ENCODE measurements around the gene SLC4A2. TPM values are rescaled to one million over a fixed set of nuclear protein-coding genes. Genes with fewer than 3 reads are reported as not detected.

SLC4A2 gene
- total and polyA plus RNA-seq, 4 donors, result 27.5 to 98.8 (median 72.6) TPM

DNA sequence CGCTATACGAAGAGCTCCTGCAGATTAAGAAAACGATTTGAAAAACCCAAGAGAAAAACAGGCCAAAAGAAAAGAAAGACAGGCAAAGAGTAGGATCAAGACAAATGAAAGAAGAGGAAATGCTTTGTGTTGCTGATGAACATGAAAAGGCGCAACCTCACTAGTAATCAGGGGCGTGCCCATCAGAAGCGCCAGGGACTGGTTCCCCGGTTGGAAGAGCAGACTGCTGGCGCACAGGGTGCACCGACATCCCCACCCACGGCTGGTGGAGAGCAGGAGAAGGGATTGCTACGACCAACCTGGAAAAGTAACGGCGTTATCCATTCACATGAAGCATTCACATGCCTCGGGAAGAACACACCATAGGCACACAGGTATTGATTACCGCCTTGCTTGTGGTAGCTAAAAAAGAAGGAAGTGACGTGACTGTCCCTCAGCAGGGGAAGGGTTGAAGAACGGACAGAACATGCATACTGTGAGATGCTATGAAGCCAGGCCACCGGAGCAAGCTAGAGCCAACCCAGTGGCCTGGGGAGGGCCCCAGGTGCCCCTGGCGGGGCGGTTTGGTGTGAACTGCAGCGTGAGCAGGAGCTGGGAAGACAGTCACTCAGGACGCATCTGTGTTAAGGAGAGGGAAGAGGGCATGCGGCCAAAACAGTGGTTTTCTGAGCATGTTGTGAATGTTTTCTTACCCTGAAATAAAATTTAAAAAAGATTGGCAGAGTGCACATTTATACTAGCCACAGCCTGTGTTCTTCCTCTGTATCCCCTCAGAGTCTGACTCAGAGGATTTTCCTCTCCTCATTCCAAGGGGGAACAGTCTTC, 45.2 kb downstream of the SLC4A2 start:
- H3K27me3 ChIP-seq (ENCODE audit: control insufficient read depth in 4 of 4, insufficient read depth in 4 of 4, low read length in 3 of 4), result no peaks in the 10 kb centered on the region
- TF ChIP-seq SP1 (IDR thresholded peaks at IDR 0.05) (no peak), EGR1 (IDR thresholded peaks at IDR 0.05; ENCODE audit: low read depth in 2 of 2) (no peak), FOXA2 (IDR thresholded peaks at IDR 0.05) (no peak), HNF4G (IDR thresholded peaks at IDR 0.05) (no peak), TAF1 (conservative IDR thresholded peaks at IDR 0.05) (no peak), NR2F2 (IDR thresholded peaks at IDR 0.05) (no peak), JUND (IDR thresholded peaks at IDR 0.05) (no peak), RAD21 (IDR thresholded peaks at IDR 0.05) (no peak), HNF4A (conservative IDR thresholded peaks at IDR 0.05) (no peak), YY1 (IDR thresholded peaks at IDR 0.05) (no peak), GABPA (IDR thresholded peaks at IDR 0.05 in 1 of 2, conservative IDR thresholded peaks at IDR 0.05 in 1 of 2) (no peak), FOXA1 (IDR thresholded peaks at IDR 0.05) (no peak)
- TF ChIP-seq, protein P1, sequence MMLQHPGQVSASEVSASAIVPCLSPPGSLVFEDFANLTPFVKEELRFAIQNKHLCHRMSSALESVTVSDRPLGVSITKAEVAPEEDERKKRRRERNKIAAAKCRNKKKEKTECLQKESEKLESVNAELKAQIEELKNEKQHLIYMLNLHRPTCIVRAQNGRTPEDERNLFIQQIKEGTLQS (IDR thresholded peaks at IDR 0.05), result no peak
- TF ChIP-seq, protein P2, sequence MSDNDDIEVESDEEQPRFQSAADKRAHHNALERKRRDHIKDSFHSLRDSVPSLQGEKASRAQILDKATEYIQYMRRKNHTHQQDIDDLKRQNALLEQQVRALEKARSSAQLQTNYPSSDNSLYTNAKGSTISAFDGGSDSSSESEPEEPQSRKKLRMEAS (IDR thresholded peaks at IDR 0.05), result no peak
- TF ChIP-seq, protein P3, sequence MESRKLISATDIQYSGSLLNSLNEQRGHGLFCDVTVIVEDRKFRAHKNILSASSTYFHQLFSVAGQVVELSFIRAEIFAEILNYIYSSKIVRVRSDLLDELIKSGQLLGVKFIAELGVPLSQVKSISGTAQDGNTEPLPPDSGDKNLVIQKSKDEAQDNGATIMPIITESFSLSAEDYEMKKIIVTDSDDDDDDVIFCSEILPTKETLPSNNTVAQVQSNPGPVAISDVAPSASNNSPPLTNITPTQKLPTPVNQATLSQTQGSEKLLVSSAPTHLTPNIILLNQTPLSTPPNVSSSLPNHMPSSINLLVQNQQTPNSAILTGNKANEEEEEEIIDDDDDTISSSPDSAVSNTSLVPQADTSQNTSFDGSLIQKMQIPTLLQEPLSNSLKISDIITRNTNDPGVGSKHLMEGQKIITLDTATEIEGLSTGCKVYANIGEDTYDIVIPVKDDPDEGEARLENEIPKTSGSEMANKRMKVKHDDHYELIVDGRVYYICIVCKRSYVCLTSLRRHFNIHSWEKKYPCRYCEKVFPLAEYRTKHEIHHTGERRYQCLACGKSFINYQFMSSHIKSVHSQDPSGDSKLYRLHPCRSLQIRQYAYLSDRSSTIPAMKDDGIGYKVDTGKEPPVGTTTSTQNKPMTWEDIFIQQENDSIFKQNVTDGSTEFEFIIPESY (IDR thresholded peaks at IDR 0.05), result no peak
- no peaks in the 10 kb centered on the region for H3K9me3 ChIP-seq (ENCODE audit: control insufficient read depth in 4 of 4, low read length in 3 of 4)
- DNase-seq (ENCODE audit: low spot score), result no peak
- no peak overlapping the region for H3K4me3 ChIP-seq (ENCODE audit: low read depth in 1 of 3, low read length in 3 of 3)
- H3K27ac ChIP-seq (ENCODE audit: low read depth in 1 of 2, low read length in 2 of 2), result no peak overlapping the region
- no peaks in the 10 kb centered on the region for H3K4me1 ChIP-seq (ENCODE audit: control insufficient read depth in 4 of 4, insufficient read depth in 4 of 4, low read length in 3 of 4)
- 86% methylated on average over 23 of the region's 23 CpGs for WGBS
- no peak overlapping the region for H3K9ac ChIP-seq (ENCODE audit: low read depth in 1 of 2, low read length in 2 of 2)
- H3K36me3 ChIP-seq (ENCODE audit: control insufficient read depth in 4 of 4, insufficient read depth in 3 of 4, low read depth in 1 of 4, low read length in 3 of 4), result peaks cover 0 to 4% (median 1%) of the 10 kb centered on the region in 4 donors

DNA sequence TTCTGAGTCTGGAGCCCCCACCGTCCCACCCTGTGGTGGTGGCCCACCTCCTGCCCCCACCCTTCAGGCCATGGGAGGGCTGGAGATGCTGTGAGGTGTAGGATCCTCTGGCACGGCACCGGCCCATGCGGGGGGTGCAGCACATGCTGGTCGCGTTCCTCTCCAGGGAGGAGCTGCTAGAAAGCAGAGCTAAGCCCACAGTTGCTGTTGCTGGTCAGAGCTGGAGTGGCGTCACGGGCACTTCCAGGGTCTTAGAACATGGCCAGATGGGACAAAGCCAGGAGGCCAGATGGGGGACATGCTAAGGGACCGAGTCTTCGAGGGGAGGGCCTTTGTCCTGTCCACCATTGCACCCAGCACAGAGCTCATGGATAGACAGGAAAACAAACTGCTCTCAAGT, 48.5 kb downstream of the SLC4A2 start:
- H3K9ac ChIP-seq (ENCODE audit: low read depth in 1 of 2, low read length in 2 of 2), result no peak overlapping the region
- peaks cover 0 to 6% (median 2%) of the 10 kb centered on the region in 4 donors for H3K4me1 ChIP-seq (ENCODE audit: control insufficient read depth in 4 of 4, insufficient read depth in 4 of 4, low read length in 3 of 4)
- H3K9me3 ChIP-seq (ENCODE audit: control insufficient read depth in 4 of 4, low read length in 3 of 4), result no peaks in the 10 kb centered on the region
- TF ChIP-seq, protein P4, sequence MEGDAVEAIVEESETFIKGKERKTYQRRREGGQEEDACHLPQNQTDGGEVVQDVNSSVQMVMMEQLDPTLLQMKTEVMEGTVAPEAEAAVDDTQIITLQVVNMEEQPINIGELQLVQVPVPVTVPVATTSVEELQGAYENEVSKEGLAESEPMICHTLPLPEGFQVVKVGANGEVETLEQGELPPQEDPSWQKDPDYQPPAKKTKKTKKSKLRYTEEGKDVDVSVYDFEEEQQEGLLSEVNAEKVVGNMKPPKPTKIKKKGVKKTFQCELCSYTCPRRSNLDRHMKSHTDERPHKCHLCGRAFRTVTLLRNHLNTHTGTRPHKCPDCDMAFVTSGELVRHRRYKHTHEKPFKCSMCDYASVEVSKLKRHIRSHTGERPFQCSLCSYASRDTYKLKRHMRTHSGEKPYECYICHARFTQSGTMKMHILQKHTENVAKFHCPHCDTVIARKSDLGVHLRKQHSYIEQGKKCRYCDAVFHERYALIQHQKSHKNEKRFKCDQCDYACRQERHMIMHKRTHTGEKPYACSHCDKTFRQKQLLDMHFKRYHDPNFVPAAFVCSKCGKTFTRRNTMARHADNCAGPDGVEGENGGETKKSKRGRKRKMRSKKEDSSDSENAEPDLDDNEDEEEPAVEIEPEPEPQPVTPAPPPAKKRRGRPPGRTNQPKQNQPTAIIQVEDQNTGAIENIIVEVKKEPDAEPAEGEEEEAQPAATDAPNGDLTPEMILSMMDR (IDR thresholded peaks at IDR 0.05; ENCODE audit: low read depth, low read length, missing input control), result no peak
- TF ChIP-seq, protein P5, sequence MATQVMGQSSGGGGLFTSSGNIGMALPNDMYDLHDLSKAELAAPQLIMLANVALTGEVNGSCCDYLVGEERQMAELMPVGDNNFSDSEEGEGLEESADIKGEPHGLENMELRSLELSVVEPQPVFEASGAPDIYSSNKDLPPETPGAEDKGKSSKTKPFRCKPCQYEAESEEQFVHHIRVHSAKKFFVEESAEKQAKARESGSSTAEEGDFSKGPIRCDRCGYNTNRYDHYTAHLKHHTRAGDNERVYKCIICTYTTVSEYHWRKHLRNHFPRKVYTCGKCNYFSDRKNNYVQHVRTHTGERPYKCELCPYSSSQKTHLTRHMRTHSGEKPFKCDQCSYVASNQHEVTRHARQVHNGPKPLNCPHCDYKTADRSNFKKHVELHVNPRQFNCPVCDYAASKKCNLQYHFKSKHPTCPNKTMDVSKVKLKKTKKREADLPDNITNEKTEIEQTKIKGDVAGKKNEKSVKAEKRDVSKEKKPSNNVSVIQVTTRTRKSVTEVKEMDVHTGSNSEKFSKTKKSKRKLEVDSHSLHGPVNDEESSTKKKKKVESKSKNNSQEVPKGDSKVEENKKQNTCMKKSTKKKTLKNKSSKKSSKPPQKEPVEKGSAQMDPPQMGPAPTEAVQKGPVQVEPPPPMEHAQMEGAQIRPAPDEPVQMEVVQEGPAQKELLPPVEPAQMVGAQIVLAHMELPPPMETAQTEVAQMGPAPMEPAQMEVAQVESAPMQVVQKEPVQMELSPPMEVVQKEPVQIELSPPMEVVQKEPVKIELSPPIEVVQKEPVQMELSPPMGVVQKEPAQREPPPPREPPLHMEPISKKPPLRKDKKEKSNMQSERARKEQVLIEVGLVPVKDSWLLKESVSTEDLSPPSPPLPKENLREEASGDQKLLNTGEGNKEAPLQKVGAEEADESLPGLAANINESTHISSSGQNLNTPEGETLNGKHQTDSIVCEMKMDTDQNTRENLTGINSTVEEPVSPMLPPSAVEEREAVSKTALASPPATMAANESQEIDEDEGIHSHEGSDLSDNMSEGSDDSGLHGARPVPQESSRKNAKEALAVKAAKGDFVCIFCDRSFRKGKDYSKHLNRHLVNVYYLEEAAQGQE (IDR thresholded peaks at IDR 0.05), result no peak
- TF ChIP-seq SP1 (IDR thresholded peaks at IDR 0.05) (no peak), NR2F2 (IDR thresholded peaks at IDR 0.05) (no peak), HNF4G (IDR thresholded peaks at IDR 0.05) (no peak), FOXA1 (IDR thresholded peaks at IDR 0.05) (no peak), RXRA (IDR thresholded peaks at IDR 0.05) (no peak), EGR1 (IDR thresholded peaks at IDR 0.05; ENCODE audit: low read depth in 2 of 2) (no peak), TAF1 (conservative IDR thresholded peaks at IDR 0.05) (no peak), HNF4A (conservative IDR thresholded peaks at IDR 0.05) (no peak)
- TF ChIP-seq, protein P2 (IDR thresholded peaks at IDR 0.05), result no peak
- TF ChIP-seq, protein P1 (IDR thresholded peaks at IDR 0.05), result no peak
- no peaks in the 10 kb centered on the region for H3K27me3 ChIP-seq (ENCODE audit: control insufficient read depth in 4 of 4, insufficient read depth in 4 of 4, low read length in 3 of 4)
- H3K4me3 ChIP-seq (ENCODE audit: low read depth in 1 of 3, low read length in 3 of 3), result no peak overlapping the region
- no peak for DNase-seq (ENCODE audit: low spot score)
- WGBS, result 93% methylated on average over 10 of the region's 10 CpGs
- no peak overlapping the region for H3K27ac ChIP-seq (ENCODE audit: low read depth in 1 of 2, low read length in 2 of 2)
- H3K36me3 ChIP-seq (ENCODE audit: control insufficient read depth in 4 of 4, insufficient read depth in 3 of 4, low read depth in 1 of 4, low read length in 3 of 4), result peaks cover 0 to 4% (median 1%) of the 10 kb centered on the region in 4 donors
